SH-SY5Y (cell line): ENCODE measurements around the gene SH3D19.

Source experiments
- GATA2 ChIP-seq: IDR thresholded peaks from 2 replicates; pipeline ENCODE4 v1.6.1; 2011; ENCODE audit warnings: mild to moderate bottlenecking, low read depth, low read length
- GATA3 ChIP-seq: IDR thresholded peaks from 2 replicates; pipeline ENCODE4 v1.6.1; 2011; ENCODE audit warnings: low read depth, mild to moderate bottlenecking, low read length, moderate library complexity

The SH3D19 gene

DNA sequence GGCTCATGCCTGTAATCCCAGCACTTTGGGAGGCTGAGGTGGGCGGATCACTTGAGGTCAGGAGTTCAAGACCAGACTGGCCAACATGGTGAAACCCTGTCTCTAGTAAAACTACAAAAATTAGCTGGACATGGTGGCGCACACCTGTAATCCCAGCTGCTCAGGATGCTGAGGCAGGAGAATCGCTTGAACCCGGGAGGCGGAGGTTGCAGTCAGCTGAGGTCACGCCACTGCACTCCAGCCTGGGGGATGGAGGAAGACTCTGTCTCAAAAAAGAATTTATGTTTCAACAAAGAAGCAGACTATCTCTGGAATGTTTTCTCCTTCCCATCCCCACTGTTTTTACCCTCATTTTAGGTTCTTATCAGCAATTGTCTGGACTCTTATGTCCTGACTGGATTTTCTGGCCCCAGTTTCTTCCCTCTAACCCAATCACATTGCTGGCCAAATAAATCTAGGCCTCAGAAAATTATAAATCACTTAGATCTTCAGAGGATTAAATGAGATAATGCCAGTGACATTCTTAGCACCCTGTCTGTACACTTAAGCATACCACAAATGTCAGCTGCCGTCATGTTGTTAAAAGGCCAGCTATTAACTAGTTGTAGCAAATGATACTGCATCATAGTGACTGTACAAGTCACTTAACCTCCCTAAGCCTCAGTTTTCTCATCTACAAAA lies 93.3 kb downstream of the SH3D19 start:
- no peak for TF ChIP-seq GATA2
- no peak for TF ChIP-seq GATA3

DNA sequence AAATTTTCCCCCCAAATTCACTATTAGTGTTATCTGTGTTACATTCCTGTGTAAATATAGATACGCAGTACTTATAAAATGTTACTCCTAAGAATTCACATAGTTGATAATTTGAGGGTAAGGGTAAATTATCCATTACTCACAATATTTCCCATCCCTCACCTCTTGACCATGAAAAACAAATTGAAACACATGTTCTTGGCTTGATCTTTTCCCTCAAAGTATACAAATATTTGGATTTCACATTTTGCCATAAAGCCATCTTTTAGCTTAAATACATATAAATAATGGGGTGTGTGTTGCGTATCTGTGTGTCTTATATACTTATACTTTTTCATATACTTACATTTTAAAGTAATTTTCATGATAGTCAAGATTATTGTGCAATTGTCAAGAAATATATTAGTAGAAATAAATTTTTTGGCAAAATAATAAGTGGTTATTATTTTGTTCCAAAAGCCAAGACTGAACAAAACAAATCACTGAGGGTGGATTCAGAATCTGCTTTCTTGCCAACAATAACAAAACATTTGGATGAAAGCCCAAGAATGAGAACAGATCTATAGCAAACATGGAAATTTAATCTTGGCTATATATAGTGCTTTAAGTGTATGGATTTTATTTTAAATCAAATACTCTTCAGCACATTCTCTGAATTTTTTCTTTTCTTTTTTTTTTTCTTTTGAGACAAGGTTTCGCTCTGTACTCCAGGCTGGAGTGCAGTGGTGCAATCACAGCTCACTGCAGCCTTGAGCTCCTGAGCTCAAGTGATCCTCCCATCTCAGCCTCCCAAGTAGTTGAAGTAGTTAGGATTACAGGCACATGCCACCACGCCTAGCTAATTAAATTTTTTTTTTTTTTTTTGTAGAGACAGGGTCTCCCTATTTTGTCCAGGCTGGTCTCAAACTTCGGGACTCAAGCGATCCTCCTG lies 97.0 kb downstream of the SH3D19 start:
- no peak for TF ChIP-seq GATA2

DNA sequence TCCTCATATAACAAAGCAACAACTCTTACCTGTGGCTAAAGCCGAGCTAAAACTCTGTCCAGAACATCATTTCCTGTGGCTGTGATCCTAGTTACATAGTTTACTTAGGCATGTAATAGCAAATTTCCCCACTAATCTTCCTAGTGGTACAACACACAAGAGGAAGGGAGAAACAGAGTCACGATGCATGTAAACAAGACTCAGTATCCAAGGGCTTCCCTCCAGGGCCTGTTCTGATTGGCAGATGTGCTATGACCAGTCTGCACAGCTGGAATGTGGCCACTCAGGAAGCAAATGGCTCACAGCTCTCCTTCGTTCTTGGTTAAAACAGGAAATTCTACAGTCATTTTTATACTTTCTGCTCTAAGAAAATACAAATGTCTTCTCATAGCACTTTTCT lies 97.7 kb downstream of the SH3D19 start:
- TF ChIP-seq GATA3 = no peak
- no peak for TF ChIP-seq GATA2

DNA sequence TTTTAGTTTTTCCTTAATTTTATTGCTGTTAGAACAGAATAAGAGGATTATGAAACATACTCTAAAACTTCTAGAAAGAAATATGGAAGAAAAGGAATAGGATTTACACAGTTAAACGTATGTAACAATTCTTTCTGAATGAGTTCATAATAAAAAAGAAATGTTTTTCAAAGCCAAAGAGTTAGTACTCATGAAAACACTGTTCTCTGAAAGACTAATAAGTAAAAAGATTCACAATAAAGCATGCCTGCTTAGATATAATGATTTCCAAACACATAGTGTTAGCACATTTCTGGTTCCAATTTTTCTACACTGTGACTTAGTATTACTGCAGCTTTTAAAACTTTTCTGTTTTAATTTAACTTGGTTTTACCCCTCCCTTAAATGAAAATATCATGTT lies 98.2 kb downstream of the SH3D19 start:
- TF ChIP-seq GATA2 = no peak
- TF ChIP-seq GATA3 = no peak

GRCh38 chr4:151226004-151226932 lies 99.1 kb downstream of the SH3D19 start:
- TF ChIP-seq GATA2 = no peak
- TF ChIP-seq GATA3 = no peak

DNA sequence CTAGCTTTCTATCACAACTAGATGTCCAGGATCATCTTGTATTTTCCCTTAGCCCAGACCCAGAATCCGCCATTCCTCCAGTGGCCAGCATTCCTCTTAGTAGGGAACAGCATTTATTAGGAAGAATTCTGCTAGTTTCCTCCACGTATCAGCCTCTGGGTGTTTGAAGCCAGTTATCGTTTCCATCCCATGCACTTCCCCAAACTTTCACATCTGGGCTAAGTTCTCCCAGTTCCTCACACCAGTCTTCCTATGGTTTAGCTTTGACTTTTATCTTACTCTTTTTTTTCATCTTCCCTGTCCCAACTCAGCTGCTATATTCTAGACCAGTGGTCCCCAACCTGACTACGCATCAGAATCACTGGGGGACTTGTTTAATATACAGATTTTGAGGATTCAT lies 101.9 kb downstream of the SH3D19 start:
- no peak for TF ChIP-seq GATA3
- TF ChIP-seq GATA2 = no peak

DNA sequence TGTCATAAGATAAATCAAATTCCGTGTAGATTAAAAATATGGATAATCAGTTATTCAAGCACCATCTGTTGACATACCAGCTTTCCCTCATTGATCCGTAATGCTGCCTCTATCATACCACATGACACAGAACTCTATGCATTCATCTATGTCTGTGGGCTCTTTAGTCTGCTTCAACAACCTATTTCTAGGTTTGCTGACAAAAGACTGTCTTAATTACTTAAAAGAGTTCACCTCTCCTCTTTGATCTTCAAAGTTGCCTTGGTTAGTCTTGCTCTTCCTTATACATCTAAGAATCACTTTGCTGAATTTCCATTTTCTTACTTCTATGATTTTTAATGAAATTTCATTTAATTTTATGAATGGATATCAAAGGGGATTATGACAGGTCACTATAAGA lies 105.5 kb downstream of the SH3D19 start:
- TF ChIP-seq GATA3 (no peak), GATA2 (no peak)

GRCh38 chr4:151219091-151219490 lies 106.3 kb downstream of the SH3D19 start:
- TF ChIP-seq GATA2 (no peak), GATA3 (no peak)

DNA sequence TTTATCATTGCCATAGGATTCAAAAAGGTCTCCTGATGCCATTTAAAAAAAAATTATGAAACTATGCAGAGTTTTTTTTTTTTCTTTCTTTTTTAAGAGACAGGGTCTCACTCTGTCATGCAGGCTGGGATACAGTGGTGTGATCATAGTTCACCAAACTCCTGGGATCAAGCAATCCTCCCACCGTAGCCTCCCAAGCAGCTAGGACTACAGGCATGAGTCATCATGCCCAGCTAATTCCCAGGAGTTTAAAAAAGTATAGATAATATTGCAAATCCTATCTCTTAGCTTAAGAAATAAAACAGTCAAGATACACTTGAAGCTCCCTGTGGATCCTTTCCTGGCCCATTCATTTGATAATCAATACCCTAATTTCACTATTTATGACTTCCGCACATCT lies 107.1 kb downstream of the SH3D19 start:
- no peak for TF ChIP-seq GATA3
- TF ChIP-seq GATA2 = no peak

GRCh38 chr4:151217326-151217725 lies 108.1 kb downstream of the SH3D19 start:
- TF ChIP-seq GATA2 (no peak), GATA3 (no peak)

GRCh38 chr4:151215295-151215694 lies 110.1 kb downstream of the SH3D19 start:
- TF ChIP-seq GATA2 (no peak), GATA3 (no peak)

GRCh38 chr4:151207868-151208267 lies 117.5 kb downstream of the SH3D19 start:
- TF ChIP-seq GATA2 (no peak), GATA3 (no peak)

DNA sequence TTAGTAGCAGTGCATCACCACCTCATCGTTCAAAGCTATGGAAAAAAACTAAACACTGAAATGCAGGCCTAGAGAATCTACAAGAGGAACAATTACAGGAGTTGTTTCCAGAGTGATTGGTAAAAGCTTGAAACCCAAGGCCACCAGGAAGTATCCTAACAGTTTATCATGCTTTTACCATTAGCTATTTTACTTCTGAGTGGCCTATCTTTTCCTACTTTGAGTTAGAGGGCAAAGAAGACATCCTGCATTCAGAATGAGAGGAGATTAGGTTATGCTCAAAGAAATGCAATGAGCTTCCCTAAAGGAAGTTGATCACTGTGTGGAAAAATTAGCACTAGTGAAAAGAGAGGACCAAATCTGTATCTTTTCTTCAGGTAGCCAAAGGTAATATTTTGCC lies 118.2 kb downstream of the SH3D19 start:
- TF ChIP-seq GATA2 (no peak), GATA3 (no peak)

- TF ChIP-seq GATA3 = no peak
- TF ChIP-seq GATA2 = no peak
These were observed 119.0 kb downstream of the SH3D19 start for GRCh38 chr4:151206241-151207005.
